Ramos (cell line): ENCODE data around the gene C1orf159.
"Not testable (repeated sequence)": the region's sequence is repeated elsewhere in the genome, so short reads cannot be mapped to it uniquely, and the experiment has no call there.

Experiments
- in situ Hi-C: fragments of 300-500 bp; cut with MboI; formaldehyde crosslinking; loops from one replicate; pipeline ENCODE4 v1.14.3; 2022; ENCODE audit warnings: low sequenced_read_pairs; ENCODE audit not compliant: unreplicated experiment

Gene C1orf159

GRCh38 chr1:1098681-1099421 lies 17.0 kb downstream of the C1orf159 start:
- in situ Hi-C loops = no loop called here

- in situ Hi-C loops = not testable (repeated sequence)
Measured at GRCh38 chr1:1096136-1096535, 19.8 kb downstream of the C1orf159 start.

GRCh38 chr1:1094981-1095380 lies 20.9 kb downstream of the C1orf159 start:
- in situ Hi-C loops = no loop called here

- in situ Hi-C loops = no loop called here
Measured at GRCh38 chr1:1093610-1093943, 22.3 kb downstream of the C1orf159 start.

- in situ Hi-C loops = no loop called here
Measured at GRCh38 chr1:1092894-1093609, 22.8 kb downstream of the C1orf159 start.

- in situ Hi-C loops = no loop called here
Measured at GRCh38 chr1:1092149-1092855, 23.6 kb downstream of the C1orf159 start.

GRCh38 chr1:1091344-1092148 lies 24.3 kb downstream of the C1orf159 start:
- in situ Hi-C loops = no loop called here

GRCh38 chr1:1090424-1091343 lies 25.2 kb downstream of the C1orf159 start:
- in situ Hi-C loops = no loop called here

GRCh38 chr1:1089731-1090423 lies 26.0 kb downstream of the C1orf159 start:
- in situ Hi-C loops = no loop called here

GRCh38 chr1:1088801-1089680 lies 26.8 kb downstream of the C1orf159 start:
- in situ Hi-C loops = no loop called here

- in situ Hi-C loops = no loop called here
Measured at GRCh38 chr1:1088029-1088800, 27.7 kb downstream of the C1orf159 start.

GRCh38 chr1:1087351-1088028 lies 28.4 kb downstream of the C1orf159 start:
- in situ Hi-C loops = no loop called here

- in situ Hi-C loops = no loop called here
Measured at GRCh38 chr1:1086911-1087341, 29.0 kb downstream of the C1orf159 start.

GRCh38 chr1:1085911-1086841 lies 29.7 kb downstream of the C1orf159 start:
- in situ Hi-C loops = no loop called here

- in situ Hi-C loops = no loop called here
Measured at GRCh38 chr1:1085171-1085841, 30.6 kb downstream of the C1orf159 start.
